Endothelial cell (in vitro differentiated cells): Measurements from ENCODE around the gene LAMTOR1. TPM values are rescaled to one million over a fixed set of nuclear protein-coding genes. Genes with fewer than 3 reads are reported as not detected.

ENCODE experiments used
- DNase-seq: peaks from one replicate; pipeline ENCODE4 v3.0.0; 2021; ENCODE audit warnings: low spot score
- H3K27ac Mint-ChIP-seq: one replicate; pipeline ENCODE4 v1.8.0; 2021; ENCODE audit warnings: mixed read lengths, inconsistent platforms; ENCODE audit not compliant: unreplicated experiment
- H3K27me3 Mint-ChIP-seq: one replicate; pipeline ENCODE4 v1.8.0; 2021; ENCODE audit warnings: mild to moderate bottlenecking, moderate library complexity, mixed read lengths, inconsistent platforms; ENCODE audit not compliant: unreplicated experiment
- H3K36me3 Mint-ChIP-seq: one replicate; pipeline ENCODE4 v1.8.0; 2021; ENCODE audit warnings: mild to moderate bottlenecking, low read depth, mixed read lengths, inconsistent platforms; ENCODE audit not compliant: unreplicated experiment
- H3K4me1 Mint-ChIP-seq: one replicate; pipeline ENCODE4 v1.8.0; 2021; ENCODE audit warnings: mild to moderate bottlenecking, mixed read lengths, inconsistent platforms; ENCODE audit not compliant: unreplicated experiment
- H3K4me3 Mint-ChIP-seq: one replicate; pipeline ENCODE4 v1.8.0; 2021; ENCODE audit warnings: mild to moderate bottlenecking, mixed read lengths, inconsistent platforms; ENCODE audit not compliant: unreplicated experiment
- H3K9me3 Mint-ChIP-seq: one replicate; pipeline ENCODE4 v1.8.0; 2021; ENCODE audit warnings: mixed read lengths, inconsistent platforms; ENCODE audit not compliant: unreplicated experiment
- CTCF ChIP-seq: fragments of 200-600 bp; sonication (generic); IDR thresholded peaks from one replicate; pipeline ENCODE4 v1.5.0; 2021; ENCODE audit warnings: antibody characterized with exemption; ENCODE audit not compliant: unreplicated experiment
- total RNA-seq: library from RNA; stranded (reverse); fragmentation: NEBNext Ultra II Directional; extraction: Animal tissue kit (Norgen Biotek cat#: 25700); gene quantifications from one replicate; pipeline ENCODE4 v1.2.1, GENCODE V29; 2021; ENCODE audit not compliant: unreplicated experiment

LAMTOR1 gene
- total RNA-seq, 1 donor from 2014 or later = 105 TPM

GRCh38 chr11:72141066-72141465 is 38.0 kb upstream of the LAMTOR1 start:
- DNase-seq = no peak
- no peaks in the 10 kb centered on the region for H3K36me3 Mint-ChIP-seq

GRCh38 chr11:72140661-72141060 is 37.6 kb upstream of the LAMTOR1 start:
- no peak for TF ChIP-seq CTCF
- no peaks in the 10 kb centered on the region for H3K36me3 Mint-ChIP-seq
- H3K4me1 Mint-ChIP-seq = no peaks in the 10 kb centered on the region
- no peak overlapping the region for H3K27ac Mint-ChIP-seq
- H3K4me3 Mint-ChIP-seq = no peak overlapping the region
- H3K9me3 Mint-ChIP-seq = no peaks in the 10 kb centered on the region
- no peak for DNase-seq
- no peaks in the 10 kb centered on the region for H3K27me3 Mint-ChIP-seq

More at GRCh38 chr11:72141066-72141465, 38.0 kb upstream of the LAMTOR1 start:
- H3K27ac Mint-ChIP-seq = no peak overlapping the region
- no peaks in the 10 kb centered on the region for H3K27me3 Mint-ChIP-seq
- no peak overlapping the region for H3K4me3 Mint-ChIP-seq
- no peaks in the 10 kb centered on the region for H3K9me3 Mint-ChIP-seq
- no peak for TF ChIP-seq CTCF
- no peaks in the 10 kb centered on the region for H3K4me1 Mint-ChIP-seq

- Mint-ChIP-seq H3K27ac (no peak overlapping the region), H3K4me3 (no peak overlapping the region), H3K4me1 (no peaks in the 10 kb centered on the region), H3K36me3 (no peaks in the 10 kb centered on the region), H3K9me3 (no peaks in the 10 kb centered on the region), H3K27me3 (no peaks in the 10 kb centered on the region)
- no peak for DNase-seq
- no peak for TF ChIP-seq CTCF
These were observed 36.4 kb upstream of the LAMTOR1 start for GRCh38 chr11:72139500-72139899.

- Mint-ChIP-seq H3K4me1 (no peaks in the 10 kb centered on the region), H3K36me3 (no peaks in the 10 kb centered on the region), H3K4me3 (no peak overlapping the region), H3K27me3 (no peaks in the 10 kb centered on the region), H3K27ac (no peak overlapping the region), H3K9me3 (no peaks in the 10 kb centered on the region)
- no peak for TF ChIP-seq CTCF
- DNase-seq = no peak
These were observed 35.8 kb upstream of the LAMTOR1 start for GRCh38 chr11:72138821-72139390.

- no peaks in the 10 kb centered on the region for H3K27me3 Mint-ChIP-seq
- H3K36me3 Mint-ChIP-seq = no peaks in the 10 kb centered on the region
- H3K27ac Mint-ChIP-seq = no peak overlapping the region
- no peaks in the 10 kb centered on the region for H3K9me3 Mint-ChIP-seq
- no peak for DNase-seq
- H3K4me3 Mint-ChIP-seq = no peak overlapping the region
- no peak for TF ChIP-seq CTCF
- no peaks in the 10 kb centered on the region for H3K4me1 Mint-ChIP-seq
These were observed 33.7 kb upstream of the LAMTOR1 start for GRCh38 chr11:72136684-72137262.
